Fibroblast of the aortic adventitia (primary cell): ENCODE measurements around the gene YJEFN3. TPM values are rescaled to one million over a fixed set of nuclear protein-coding genes. Genes with fewer than 3 reads are reported as not detected.

Experiments
- DNase-seq: peaks from one replicate; pipeline ENCODE4 v3.0.0-alpha.2; 2010; ENCODE audit warnings: low read depth
- H3K4me3 ChIP-seq: 2 replicates; pipeline ENCODE4 v1.5.1; 2011; ENCODE audit warnings: low read depth, mild to moderate bottlenecking, control low read depth, low read length, moderate library complexity
- CTCF ChIP-seq: IDR thresholded peaks from 2 replicates; pipeline ENCODE4 v1.5.1; 2011; ENCODE audit warnings: mild to moderate bottlenecking, low read length, control low read depth, inconsistent platforms; ENCODE audit not compliant: insufficient read depth
- total RNA-seq: library from RNA; depleted of rRNA; stranded (reverse); fragments of >200 nt; gene quantifications from 2 replicates; pipeline ENCODE4 v1.2.3, GENCODE V29; 2012; ENCODE audit warnings: low replicate concordance

YJEFN3 gene
- total RNA-seq, 1 donor: 0.45 TPM

DNA sequence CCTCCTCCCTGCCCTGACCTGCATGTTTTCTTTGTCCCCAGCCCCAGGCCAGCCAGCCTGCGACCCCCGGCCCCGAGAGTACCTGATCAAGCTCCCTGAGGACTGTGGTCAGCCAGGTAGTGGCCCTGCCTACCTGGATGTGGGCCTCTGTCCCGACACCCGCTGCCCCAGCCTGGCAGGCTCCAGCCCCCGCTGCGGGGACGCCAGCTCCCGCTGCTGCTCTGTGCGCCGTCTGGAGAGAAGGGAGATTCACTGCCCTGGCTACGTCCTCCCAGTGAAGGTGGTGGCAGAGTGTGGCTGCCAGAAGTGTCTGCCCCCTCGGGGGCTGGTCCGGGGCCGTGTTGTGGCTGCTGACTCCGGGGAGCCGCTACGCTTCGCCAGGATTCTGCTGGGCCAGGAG lies 14.9 kb downstream of the YJEFN3 start:
- no peak for TF ChIP-seq CTCF
- no peak for DNase-seq

DNA sequence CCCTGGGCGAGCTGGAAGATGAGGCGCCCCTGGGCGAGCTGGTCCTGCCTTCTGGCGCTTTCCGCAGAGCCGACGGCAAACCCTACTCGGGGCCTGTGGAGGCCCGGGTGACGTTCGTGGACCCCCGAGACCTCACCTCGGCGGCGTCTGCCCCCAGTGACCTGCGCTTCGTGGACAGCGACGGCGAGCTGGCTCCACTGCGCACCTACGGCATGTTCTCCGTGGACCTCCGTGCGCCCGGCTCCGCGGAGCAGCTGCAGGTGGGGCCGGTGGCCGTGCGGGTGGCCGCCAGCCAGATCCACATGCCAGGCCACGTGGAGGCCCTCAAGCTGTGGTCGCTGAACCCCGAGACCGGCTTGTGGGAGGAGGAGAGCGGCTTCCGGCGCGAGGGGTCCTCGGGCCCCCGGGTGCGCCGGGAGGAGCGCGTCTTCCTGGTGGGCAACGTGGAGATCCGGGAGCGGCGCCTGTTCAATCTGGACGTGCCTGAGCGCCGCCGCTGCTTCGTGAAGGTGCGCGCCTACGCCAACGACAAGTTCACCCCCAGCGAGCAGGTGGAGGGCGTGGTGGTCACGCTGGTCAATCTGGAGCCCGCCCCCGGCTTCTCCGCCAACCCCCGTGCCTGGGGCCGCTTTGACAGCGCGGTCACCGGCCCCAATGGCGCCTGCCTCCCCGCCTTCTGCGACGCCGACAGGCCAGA lies 15.7 kb downstream of the YJEFN3 start:
- no peak overlapping the region for H3K4me3 ChIP-seq
- TF ChIP-seq CTCF: no peak
- no peak for DNase-seq

More for the DNA sequence above, 14.9 kb downstream of the YJEFN3 start:
- no peak overlapping the region for H3K4me3 ChIP-seq

DNA sequence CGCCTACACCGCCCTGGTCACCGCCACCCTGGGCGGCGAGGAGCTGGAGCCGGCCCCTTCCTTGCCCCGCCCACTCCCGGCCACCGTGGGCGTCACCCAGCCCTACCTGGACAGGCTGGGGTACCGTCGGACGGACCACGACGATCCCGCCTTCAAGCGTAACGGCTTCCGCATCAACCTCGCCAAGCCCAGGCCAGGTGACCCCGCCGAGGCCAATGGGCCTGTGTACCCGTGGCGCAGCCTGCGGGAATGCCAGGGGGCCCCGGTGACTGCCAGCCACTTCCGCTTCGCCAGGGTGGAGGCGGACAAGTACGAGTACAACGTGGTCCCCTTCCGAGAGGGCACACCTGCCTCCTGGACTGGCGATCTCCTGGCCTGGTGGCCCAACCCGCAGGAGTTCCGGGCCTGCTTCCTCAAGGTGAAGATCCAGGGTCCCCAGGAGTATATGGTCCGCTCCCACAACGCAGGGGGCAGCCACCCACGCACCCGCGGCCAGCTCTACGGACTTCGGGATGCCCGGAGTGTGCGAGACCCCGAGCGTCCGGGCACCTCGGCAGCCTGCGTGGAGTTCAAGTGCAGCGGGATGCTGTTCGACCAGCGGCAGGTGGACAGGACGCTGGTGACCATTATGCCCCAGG lies 16.4 kb downstream of the YJEFN3 start:
- no peak for DNase-seq
- H3K4me3 ChIP-seq: no peak overlapping the region
- TF ChIP-seq CTCF: no peak

DNA sequence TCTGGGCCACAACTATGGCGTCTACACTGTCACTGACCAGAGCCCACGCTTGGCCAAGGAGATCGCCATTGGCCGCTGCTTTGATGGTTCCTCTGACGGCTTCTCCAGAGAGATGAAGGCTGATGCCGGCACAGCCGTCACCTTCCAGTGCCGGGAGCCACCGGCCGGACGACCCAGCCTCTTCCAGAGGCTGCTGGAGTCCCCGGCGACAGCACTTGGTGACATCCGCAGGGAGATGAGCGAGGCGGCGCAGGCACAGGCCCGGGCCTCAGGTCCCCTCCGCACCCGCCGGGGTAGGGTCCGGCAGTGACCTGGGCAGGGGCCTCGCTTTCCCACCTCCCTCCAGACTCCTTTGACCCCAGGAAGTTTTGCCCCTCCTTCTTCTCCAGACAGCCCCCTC lies 17.0 kb downstream of the YJEFN3 start:
- no peak overlapping the region for H3K4me3 ChIP-seq
- no peak for DNase-seq
- TF ChIP-seq CTCF: no peak

DNA sequence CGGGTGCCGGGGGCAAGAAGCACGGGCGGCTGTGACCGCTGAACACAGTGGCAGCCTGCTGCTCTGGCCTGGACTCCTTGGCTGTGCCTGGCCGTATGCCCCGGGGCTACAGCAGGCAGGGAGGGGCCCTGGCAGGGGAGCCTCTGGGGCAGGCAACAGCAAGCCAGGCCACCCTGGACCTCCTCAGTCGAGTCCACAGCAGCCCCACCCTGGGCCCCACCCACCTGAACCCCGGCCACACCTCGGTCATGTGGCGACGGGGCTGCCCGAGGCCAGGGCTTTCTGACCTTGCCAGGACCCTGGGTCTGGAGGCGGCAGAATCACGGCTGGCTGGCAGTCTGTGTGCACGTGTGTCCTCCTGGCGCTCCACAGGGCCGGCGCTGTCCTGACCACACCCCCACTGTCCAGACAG lies 18.0 kb downstream of the YJEFN3 start:
- TF ChIP-seq CTCF: no peak
- no peak overlapping the region for H3K4me3 ChIP-seq
- no peak for DNase-seq

GRCh38 chr19:19547674-19548336 lies 19.1 kb downstream of the YJEFN3 start:
- DNase-seq: no peak
- H3K4me3 ChIP-seq: no peak overlapping the region
- TF ChIP-seq CTCF: no peak
